ENCODE results near the gene SLC1A2. TPM values are rescaled to one million over a fixed set of nuclear protein-coding genes. Genes with fewer than 3 reads are reported as not detected.
A peak's percentile ranks its signal among the peaks of the same experiment; 100 is the strongest.

The SLC1A2 gene
- total and polyA plus RNA-seq, 2 of the 4 experiments (the other 2 are of a cell fraction), result 0.15 to 0.54 TPM

DNA sequence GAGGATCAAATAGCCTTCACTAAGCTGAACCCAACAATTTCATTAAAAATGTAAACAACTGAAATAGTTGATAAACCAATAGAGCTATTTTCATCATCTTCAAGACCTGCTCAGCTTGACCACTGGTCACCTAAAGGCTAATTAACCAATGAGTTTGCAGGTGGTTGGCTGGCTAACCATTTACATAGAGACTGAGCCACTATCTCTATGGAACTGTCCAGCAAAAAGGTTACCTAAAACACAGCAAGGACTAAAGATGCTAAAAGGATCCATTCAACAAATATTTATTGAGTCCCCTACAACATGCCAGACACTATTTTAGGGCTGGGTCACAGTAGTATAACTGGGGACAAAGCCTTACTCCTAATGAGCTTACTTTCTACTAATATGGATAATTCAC, 156.6 kb downstream of the SLC1A2 start:
- Histone ChIP-seq H3K14ac (replicated peaks; ENCODE audit: low read depth, low read length) (no peak overlapping the region), H3K4me3 (ENCODE audit: insufficient read depth, low read depth, low read length) (no peak overlapping the region), H3K4me1 (ENCODE audit: control insufficient read depth, insufficient read depth, low read length) (peaks cover 7% of the 10 kb centered on the region), H2AFZ (replicated peaks; ENCODE audit: low read length, poor library complexity) (no peak overlapping the region), H4K20me1 (ENCODE audit: insufficient read depth, low read length) (no peaks in the 10 kb centered on the region), H3K79me1 (ENCODE audit: low read depth in 1 of 2, low read length in 2 of 2) (no peaks in the 10 kb centered on the region; a peak in 1 of 4 replicates), H3K9me3 (ENCODE audit: control insufficient read depth, insufficient read depth, low read length) (no peaks in the 10 kb centered on the region), H3K23ac (ENCODE audit: low read depth, low read length) (no peak overlapping the region), H2BK5ac (ENCODE audit: low read depth, low read length, poor library complexity, severe bottlenecking) (no peak overlapping the region), H3K4ac (ENCODE audit: low read depth, low read length) (no peak overlapping the region), H3K4me2 (ENCODE audit: low read depth, low read length) (no peak overlapping the region), H2AK9ac (replicated peaks; ENCODE audit: low read depth, low read length, poor library complexity) (no peak overlapping the region), H3K18ac (ENCODE audit: low read depth, low read length) (no peak overlapping the region), H4K5ac (ENCODE audit: low read depth, low read length) (no peak overlapping the region), H3K9me1 (ENCODE audit: insufficient read depth, low read length) (peaks cover 6% of the 10 kb centered on the region), H3K27me3 (ENCODE audit: control insufficient read depth, insufficient read depth, low read length) (no peaks in the 10 kb centered on the region), H2BK20ac (ENCODE audit: low read depth, low read length) (no peak overlapping the region), H3K9ac (ENCODE audit: low read depth, low read length) (no peak overlapping the region), H2BK120ac (ENCODE audit: low read depth, low read length) (no peak overlapping the region), H3K27ac (ENCODE audit: insufficient read depth, low read length) (no peak overlapping the region), H4K8ac (ENCODE audit: low read depth in 2 of 2, low read length in 2 of 2) (no peak overlapping the region), H3K56ac (ENCODE audit: extremely low read depth, insufficient read depth, low read length) (no peak overlapping the region), H3K36me3 (ENCODE audit: control insufficient read depth, insufficient read depth, low read length) (no peaks in the 10 kb centered on the region; the same call in 1 of the 2 replicates), H4K91ac (ENCODE audit: insufficient read depth, low read depth, low read length) (no peak overlapping the region), H2BK15ac (ENCODE audit: low read depth, low read length) (0 out of 3 replicates have a peak overlapping the region, but pooled peaks have one; percentile 17), H2AK5ac (ENCODE audit: low read depth, low read length) (no peak overlapping the region)
- DNase-seq, result no peak
- intact Hi-C loops (cut with micrococcal nuclease), result no loop called here
- TF ChIP-seq MXI1 (IDR thresholded peaks at IDR 0.05; ENCODE audit: borderline replicate concordance, low read depth, low read length), result no peak
- no peak for TF ChIP-seq RFX5 (IDR thresholded peaks at IDR 0.05; ENCODE audit: low read depth, low read length)
- TF ChIP-seq, protein P1, sequence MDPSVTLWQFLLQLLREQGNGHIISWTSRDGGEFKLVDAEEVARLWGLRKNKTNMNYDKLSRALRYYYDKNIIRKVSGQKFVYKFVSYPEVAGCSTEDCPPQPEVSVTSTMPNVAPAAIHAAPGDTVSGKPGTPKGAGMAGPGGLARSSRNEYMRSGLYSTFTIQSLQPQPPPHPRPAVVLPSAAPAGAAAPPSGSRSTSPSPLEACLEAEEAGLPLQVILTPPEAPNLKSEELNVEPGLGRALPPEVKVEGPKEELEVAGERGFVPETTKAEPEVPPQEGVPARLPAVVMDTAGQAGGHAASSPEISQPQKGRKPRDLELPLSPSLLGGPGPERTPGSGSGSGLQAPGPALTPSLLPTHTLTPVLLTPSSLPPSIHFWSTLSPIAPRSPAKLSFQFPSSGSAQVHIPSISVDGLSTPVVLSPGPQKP (IDR thresholded peaks at IDR 0.05; ENCODE audit: borderline replicate concordance, low read depth, low read length), result no peak
- TF ChIP-seq POLR2A (IDR thresholded peaks at IDR 0.05; ENCODE audit: low read depth, low read length), result no peak
- TF ChIP-seq RCOR1 (IDR thresholded peaks at IDR 0.05; ENCODE audit: insufficient replicate concordance, low read length), result no peak
- TF ChIP-seq, protein P2, sequence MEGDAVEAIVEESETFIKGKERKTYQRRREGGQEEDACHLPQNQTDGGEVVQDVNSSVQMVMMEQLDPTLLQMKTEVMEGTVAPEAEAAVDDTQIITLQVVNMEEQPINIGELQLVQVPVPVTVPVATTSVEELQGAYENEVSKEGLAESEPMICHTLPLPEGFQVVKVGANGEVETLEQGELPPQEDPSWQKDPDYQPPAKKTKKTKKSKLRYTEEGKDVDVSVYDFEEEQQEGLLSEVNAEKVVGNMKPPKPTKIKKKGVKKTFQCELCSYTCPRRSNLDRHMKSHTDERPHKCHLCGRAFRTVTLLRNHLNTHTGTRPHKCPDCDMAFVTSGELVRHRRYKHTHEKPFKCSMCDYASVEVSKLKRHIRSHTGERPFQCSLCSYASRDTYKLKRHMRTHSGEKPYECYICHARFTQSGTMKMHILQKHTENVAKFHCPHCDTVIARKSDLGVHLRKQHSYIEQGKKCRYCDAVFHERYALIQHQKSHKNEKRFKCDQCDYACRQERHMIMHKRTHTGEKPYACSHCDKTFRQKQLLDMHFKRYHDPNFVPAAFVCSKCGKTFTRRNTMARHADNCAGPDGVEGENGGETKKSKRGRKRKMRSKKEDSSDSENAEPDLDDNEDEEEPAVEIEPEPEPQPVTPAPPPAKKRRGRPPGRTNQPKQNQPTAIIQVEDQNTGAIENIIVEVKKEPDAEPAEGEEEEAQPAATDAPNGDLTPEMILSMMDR (conservative IDR thresholded peaks at IDR 0.05; ENCODE audit: low read depth, low read length), result no peak
- TF ChIP-seq, protein P3, sequence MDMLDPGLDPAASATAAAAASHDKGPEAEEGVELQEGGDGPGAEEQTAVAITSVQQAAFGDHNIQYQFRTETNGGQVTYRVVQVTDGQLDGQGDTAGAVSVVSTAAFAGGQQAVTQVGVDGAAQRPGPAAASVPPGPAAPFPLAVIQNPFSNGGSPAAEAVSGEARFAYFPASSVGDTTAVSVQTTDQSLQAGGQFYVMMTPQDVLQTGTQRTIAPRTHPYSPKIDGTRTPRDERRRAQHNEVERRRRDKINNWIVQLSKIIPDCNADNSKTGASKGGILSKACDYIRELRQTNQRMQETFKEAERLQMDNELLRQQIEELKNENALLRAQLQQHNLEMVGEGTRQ (IDR thresholded peaks at IDR 0.05; ENCODE audit: low read depth, low read length), result no peak
- TF ChIP-seq FOS (IDR thresholded peaks at IDR 0.05; ENCODE audit: low read depth, low read length), result no peak
- TF ChIP-seq CEBPB (IDR thresholded peaks at IDR 0.05; ENCODE audit: low read depth, low read length), result no peak
- no peak for TF ChIP-seq CHD1 (IDR thresholded peaks at IDR 0.05; ENCODE audit: low read depth, low read length)
- no peak for TF ChIP-seq SMC3 (IDR thresholded peaks at IDR 0.05; ENCODE audit: low read depth, low read length)
- no peak for TF ChIP-seq MAZ (IDR thresholded peaks at IDR 0.05; ENCODE audit: borderline replicate concordance, low read depth, low read length)
- TF ChIP-seq BHLHE40 (IDR thresholded peaks at IDR 0.05; ENCODE audit: low read depth, low read length), result no peak
- TF ChIP-seq NFE2L2 (IDR thresholded peaks at IDR 0.05; ENCODE audit: low read depth, low read length), result no peak
- TF ChIP-seq MAFK (IDR thresholded peaks at IDR 0.05; ENCODE audit: low read depth, low read length), result no peak
- TF ChIP-seq RAD21 (IDR thresholded peaks at IDR 0.05; ENCODE audit: low read length), result no peak
- ChIA-PET CTCF (no interaction called here), POLR2A (ENCODE audit: unreplicated experiment) (no interaction called here)
- BruUV-seq (replicated peaks), result no TSS peak
- ATAC-seq (ENCODE audit: low read depth), result no peak
- in situ Hi-C loops (cut with MboI; ENCODE audit: low sequenced_read_pairs), result no loop called here
- dilution Hi-C loops (cut with HindIII; ENCODE audit: low sequenced_read_pairs, unreplicated experiment), result no loop called here

All from IMR-90 (cell line).